Measurements from ENCODE around the gene CRCP.
"Not testable (repeated sequence)": the region's sequence is repeated elsewhere in the genome, so short reads cannot be mapped to it uniquely, and the experiment has no call there.

CRCP gene

DNA sequence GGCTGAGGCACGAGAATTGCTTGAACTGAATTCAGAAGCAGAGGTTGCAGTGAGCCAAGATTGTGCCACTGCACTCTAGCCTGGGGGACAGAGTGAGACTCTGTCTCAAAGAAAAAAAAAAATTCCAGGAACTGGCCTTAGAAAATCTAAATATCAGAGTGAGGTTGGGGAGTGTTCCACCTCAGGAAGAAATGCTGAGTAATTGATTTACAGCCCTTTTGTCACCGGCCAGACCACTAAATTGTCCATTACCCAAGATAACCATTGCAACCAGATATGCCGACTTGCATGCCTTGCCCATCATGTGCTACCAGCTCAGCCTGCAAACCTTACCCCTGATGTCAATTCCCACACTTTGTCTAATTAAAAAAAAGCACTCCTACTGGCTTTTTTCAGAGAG, 42.4 kb downstream of the CRCP start:
- DNase-seq = no peak

DNA sequence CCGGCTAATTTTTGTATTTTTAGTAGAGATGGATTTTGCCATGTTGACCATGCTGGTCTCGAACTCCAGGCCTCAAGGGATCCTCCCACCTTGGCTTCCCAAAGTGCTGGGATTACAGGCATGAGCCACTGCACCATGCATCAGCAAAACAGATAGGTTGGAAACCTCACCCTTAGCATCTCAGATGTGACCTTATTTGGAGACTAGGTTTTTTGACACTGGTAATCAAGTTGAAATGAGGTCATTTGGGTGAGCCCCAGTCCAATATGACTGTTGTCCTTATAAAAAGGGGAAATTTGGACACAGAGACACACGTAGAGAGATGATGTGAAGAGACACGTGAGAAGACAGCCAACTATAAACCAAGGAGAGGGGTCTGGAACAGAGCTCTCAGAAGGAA, 48.0 kb downstream of the CRCP start:
- no peak for DNase-seq

DNA sequence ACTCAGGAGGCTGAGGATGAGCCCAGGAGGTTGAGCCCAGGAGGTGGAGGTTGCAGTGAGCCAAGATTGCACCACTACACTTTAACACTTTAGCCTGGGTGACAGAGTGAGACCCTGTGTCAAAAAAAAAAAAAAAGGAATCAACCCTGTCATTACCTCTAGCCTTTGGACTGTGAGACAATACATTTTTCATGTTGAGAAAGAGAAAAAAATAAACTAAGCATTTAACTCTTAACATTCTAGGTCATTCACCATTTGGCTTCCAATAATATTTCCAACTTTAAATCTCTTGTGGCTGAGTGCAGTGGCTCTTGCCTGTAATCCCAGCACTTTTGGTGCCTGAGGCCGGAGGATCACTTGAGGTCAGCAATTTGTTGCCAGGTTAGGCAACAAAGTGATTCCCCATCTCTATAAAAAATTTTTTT, 48.6 kb downstream of the CRCP start:
- DNase-seq = no peak

DNA sequence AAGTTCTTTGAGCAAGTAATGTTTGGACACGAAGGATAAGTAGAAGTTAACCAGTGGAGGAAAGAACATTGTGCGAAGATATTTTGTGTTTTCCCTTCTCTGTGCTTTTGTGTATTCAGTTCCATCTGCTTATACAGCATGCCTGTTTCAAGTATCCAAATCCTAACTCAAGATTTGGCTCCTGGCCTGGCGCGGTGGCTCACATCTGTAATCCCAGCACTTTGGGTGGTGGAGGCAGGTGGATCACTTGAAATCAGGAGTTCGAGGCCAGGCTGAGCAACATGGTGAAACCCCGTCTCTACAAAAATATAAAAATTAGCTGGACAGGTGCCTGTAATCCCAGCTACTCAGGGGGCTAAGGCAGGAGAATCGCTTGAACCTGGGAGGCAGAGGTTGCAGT, 49.7 kb downstream of the CRCP start:
- DNase-seq = no peak

GRCh38 chr7:66167773-66168387, 53.2 kb downstream of the CRCP start:
- DNase-seq = no peak

GRCh38 chr7:66169616-66170015, 55.0 kb downstream of the CRCP start:
- DNase-seq = no peak

- no peak for DNase-seq
Observed at GRCh38 chr7:66170309-66171231, 55.9 kb downstream of the CRCP start.

DNA sequence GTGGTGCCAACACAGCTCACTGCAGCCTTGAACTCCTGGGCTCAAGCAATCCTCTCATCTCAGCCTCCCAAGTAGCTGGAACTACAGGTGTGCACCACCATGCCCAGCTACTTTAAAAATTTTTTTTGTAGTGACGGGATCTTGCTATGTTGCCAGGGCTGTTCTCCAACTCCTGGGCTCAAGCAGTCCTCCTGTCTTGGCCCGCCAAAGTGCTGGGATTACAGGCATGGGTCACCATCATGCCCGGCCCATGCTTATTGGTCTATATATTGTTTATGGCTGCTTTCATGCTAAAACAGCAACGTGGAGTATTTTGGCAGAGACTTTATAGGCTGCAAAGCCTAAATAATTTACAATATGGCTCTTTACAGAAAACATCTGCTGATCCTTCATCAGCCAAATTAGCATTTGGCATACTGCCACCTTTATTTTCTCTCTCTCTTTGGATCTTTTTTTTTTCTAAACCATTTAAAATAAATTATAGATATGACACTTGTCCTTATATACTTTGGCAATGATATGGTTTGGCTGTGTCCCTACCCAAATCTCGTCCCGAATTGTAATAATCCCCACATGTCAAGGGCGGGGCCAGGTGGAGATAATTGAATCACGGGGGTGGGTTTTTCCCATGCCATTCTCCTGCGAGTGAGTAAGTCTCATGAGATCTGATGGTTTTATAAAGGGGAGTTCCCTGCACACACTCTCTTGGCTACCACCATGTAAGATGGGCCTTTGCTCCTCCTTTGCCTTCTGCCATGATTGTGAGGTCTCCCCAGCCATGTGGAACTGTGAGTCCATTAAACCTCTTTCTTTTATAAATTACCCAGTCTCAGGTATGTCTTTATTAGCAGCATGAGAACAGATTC, 58.1 kb downstream of the CRCP start:
- DNase-seq = not testable (repeated sequence)

DNA sequence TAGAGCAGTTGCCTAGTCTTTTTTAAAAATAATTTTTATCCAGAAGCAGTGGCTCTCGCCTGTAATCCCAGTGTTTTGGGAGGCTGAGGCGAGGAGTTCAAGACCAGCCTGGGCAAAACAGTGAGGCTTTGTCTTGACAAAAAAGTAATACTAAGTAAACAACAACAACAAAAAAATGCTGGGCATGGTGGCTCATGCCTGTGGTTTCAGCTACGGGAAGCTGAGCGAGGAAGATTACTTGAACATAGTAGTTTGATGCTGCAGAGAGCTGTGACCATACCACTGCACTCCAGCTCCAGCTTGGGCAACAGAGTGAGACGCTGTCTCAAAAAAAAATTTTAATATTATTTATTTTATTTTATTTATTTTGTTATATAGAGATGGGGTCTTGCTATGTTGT, 59.2 kb downstream of the CRCP start:
- no peak for DNase-seq

- not testable (repeated sequence) for DNase-seq
Observed at GRCh38 chr7:66175006-66175405, 60.4 kb downstream of the CRCP start.

GRCh38 chr7:66176914-66177313, 62.3 kb downstream of the CRCP start:
- DNase-seq = no peak

GRCh38 chr7:66178258-66178657, 63.6 kb downstream of the CRCP start:
- DNase-seq = no peak

GRCh38 chr7:66181329-66181728, 66.7 kb downstream of the CRCP start:
- DNase-seq = no peak

DNA sequence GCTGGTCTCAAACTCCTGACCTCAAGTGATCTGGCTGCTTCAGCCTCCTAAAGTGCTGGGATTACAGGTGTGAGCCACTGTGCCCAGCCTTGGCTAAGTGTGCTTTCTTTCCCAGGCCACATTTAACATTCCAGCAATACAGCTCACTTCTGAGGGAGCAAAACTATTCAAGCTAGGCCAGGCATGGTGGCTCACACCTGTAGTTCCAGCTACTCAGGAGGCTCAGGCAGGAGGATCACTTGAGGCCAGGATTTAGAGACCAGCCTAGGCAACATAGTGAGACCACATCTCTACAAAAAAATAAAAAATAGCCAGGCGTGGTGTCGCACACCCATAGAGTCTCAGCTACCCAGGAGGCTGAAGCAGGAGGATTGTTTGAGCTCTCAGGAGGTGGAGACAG, 67.2 kb downstream of the CRCP start:
- no peak for DNase-seq

GRCh38 chr7:66182920-66183319, 68.3 kb downstream of the CRCP start:
- no peak for DNase-seq

DNA sequence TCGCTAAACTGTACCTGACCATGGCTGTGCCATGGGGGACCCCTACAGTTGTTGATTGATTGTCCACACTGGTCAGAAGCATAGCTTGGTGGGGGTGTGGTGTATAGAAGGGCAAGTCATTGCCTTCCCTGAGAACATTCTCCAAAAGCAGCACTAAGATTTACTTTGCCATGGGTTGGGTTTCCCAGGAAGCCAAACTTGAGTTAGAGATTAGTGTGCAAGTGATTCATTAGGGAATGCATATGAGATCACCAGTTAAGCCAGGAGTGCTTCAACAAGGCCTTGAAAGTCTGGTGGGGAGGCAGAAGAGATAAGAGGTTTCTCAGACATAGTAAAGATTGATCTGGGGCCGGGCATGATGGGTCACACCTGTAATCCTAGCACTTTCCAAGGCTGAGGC, 69.1 kb downstream of the CRCP start:
- DNase-seq = no peak

- DNase-seq = no peak
Observed at GRCh38 chr7:66185680-66186187, 71.1 kb downstream of the CRCP start.

- no peak for DNase-seq
Observed at GRCh38 chr7:66186991-66187390, 72.3 kb downstream of the CRCP start.

GRCh38 chr7:66187905-66188304, 73.3 kb downstream of the CRCP start:
- DNase-seq = no peak

- no peak for DNase-seq
Observed at GRCh38 chr7:66188645-66189044, 74.0 kb downstream of the CRCP start.

DNA sequence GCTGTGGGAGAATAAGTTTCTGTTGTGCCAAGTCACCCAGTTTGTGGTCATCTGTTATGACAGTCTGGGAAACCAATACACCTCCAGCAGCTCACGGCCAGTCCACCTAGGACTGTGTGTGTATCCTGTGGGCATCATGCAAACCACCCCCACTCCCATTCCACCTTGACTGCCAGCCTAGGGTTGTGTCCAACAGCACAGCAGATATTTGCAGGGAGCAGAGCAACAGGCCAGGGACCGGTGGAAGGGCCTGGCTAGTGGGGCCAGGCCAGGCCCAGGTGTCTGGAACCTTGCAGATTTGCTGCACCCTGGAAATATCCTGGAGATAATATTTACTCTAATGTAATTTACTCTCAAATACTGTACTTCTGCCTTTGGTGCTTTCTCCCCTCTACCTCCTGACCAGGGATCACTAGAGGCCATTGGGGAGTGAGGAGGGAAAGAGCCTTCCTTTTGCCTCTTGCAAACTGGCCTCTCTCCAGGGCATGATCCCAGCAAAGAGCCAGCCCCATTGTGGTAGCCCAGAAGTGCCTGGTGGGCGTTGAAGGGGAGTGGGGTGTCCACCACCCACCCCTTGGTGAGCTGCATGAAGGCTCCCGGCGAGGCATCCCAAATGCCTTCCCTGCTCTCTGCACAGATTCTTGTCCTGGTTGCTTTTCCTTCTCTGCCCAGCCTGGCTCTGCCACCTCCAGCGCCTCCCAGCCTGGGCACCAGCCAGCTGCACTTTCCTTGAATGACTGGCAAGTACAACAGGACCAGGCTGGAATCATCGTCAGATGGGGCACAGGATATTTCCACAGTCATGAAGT, 75.3 kb downstream of the CRCP start:
- no peak for DNase-seq

DNA sequence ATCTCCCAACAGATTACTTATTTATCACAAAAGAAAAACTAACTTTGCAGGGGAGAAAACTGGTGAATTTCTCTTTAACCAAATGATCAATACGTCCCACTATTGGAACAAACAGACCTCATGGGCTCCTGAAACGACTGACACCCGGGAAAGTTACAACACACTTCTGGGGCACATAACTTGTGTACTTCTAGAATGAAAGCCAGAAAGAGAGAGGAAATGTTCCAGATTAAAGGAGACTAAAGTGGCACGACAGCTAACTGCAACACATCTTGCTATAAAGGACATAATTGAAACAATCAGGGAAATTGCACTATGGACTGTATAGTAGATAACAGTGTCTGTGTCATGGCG, 75.8 kb downstream of the CRCP start:
- DNase-seq = no peak
